GM21529 (cell line): ENCODE data around the gene PLD1.
"Not testable (repeated sequence)": the region's sequence is repeated elsewhere in the genome, so short reads cannot be mapped to it uniquely, and the experiment has no call there.

Experiments used
- ATAC-seq: cut with Tn5 transposase; IDR thresholded peaks from one replicate; pipeline ENCODE4 v1.9.1; 2021; ENCODE audit not compliant: unreplicated experiment

The PLD1 gene

GRCh38 chr3:171626799-171627198, 183.5 kb downstream of the PLD1 start:
- ATAC-seq, result not testable (repeated sequence)

- ATAC-seq, result no peak
These were observed 188.2 kb downstream of the PLD1 start for GRCh38 chr3:171622126-171622525.

- ATAC-seq, result no peak
These were observed 189.4 kb downstream of the PLD1 start for GRCh38 chr3:171620825-171621434.

GRCh38 chr3:171616798-171617197, 193.5 kb downstream of the PLD1 start:
- ATAC-seq, result no peak

GRCh38 chr3:171615686-171616085, 194.6 kb downstream of the PLD1 start:
- ATAC-seq, result no peak

GRCh38 chr3:171615281-171615680, 195.0 kb downstream of the PLD1 start:
- ATAC-seq, result no peak

- no peak for ATAC-seq
These were observed 195.9 kb downstream of the PLD1 start for GRCh38 chr3:171614318-171614921.

GRCh38 chr3:171607452-171607851, 202.8 kb downstream of the PLD1 start:
- no peak for ATAC-seq

- no peak for ATAC-seq
These were observed 204.0 kb downstream of the PLD1 start for GRCh38 chr3:171606151-171606751.

GRCh38 chr3:171604370-171604769, 205.9 kb downstream of the PLD1 start:
- ATAC-seq, result no peak

- no peak for ATAC-seq
These were observed 208.2 kb downstream of the PLD1 start for GRCh38 chr3:171602072-171602471.

GRCh38 chr3:171600030-171600429, 210.3 kb downstream of the PLD1 start:
- ATAC-seq, result no peak

- no peak for ATAC-seq
These were observed 211.3 kb downstream of the PLD1 start for GRCh38 chr3:171598990-171599389.

- ATAC-seq, result no peak
These were observed 217.5 kb downstream of the PLD1 start for GRCh38 chr3:171592786-171593185.

GRCh38 chr3:171591070-171591469, 219.2 kb downstream of the PLD1 start:
- ATAC-seq, result no peak

- no peak for ATAC-seq
These were observed 224.0 kb downstream of the PLD1 start for GRCh38 chr3:171586274-171586673.

- ATAC-seq, result no peak
These were observed 225.2 kb downstream of the PLD1 start for GRCh38 chr3:171585039-171585438.

GRCh38 chr3:171584100-171584499, 226.2 kb downstream of the PLD1 start:
- no peak for ATAC-seq

GRCh38 chr3:171574556-171575240, 235.6 kb downstream of the PLD1 start:
- ATAC-seq, result no peak

- no peak for ATAC-seq
These were observed 240.6 kb downstream of the PLD1 start for GRCh38 chr3:171569571-171570132.

GRCh38 chr3:171568766-171569165, 241.5 kb downstream of the PLD1 start:
- ATAC-seq, result no peak
